Measurements from ENCODE around the gene NTM.

The NTM gene

DNA sequence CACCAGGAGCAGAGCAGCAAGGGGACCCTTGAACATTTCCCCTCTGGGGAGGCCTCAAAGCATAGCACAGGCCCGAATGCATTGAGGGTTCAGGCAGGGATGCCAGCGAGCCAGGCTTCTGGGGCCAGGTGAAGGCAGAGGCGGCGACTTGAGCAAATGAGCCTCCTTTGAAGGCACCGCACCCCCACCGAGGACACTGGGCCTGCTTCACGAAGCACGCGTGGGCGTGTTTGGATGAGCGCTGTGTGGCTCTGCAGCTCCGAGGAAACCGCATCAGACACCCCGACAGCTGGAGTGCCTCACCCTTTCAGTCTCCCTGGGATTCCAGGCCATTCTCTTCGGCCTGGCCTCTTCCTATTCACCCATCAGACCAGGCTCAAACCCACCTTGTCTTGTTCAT lies 301.8 kb downstream of the NTM start:
- Histone ChIP-seq H2BK15ac (ENCODE audit: low read depth, poor library complexity, severe bottlenecking) (no peak overlapping the region), H3K4me1 (ENCODE audit: control insufficient read depth, insufficient read depth, low read depth, low read length) (peaks cover 2% of the 10 kb centered on the region), H2BK12ac (ENCODE audit: low read length in 2 of 2) (no peak overlapping the region), H3K23ac (ENCODE audit: low read length in 2 of 2) (no peak overlapping the region), H2AK5ac (ENCODE audit: low read length, severe bottlenecking) (no peak overlapping the region), H2BK5ac (ENCODE audit: low read depth, low read length, poor library complexity, severe bottlenecking) (no peak overlapping the region), H3K9ac (ENCODE audit: low read length) (no peak overlapping the region), H2AFZ (ENCODE audit: low read depth, low read length) (no peak overlapping the region), H3K27ac (ENCODE audit: low read length, poor library complexity, severe bottlenecking) (no peak overlapping the region), H3K14ac (ENCODE audit: low read length in 2 of 2) (no peak overlapping the region), H3K18ac (ENCODE audit: low read depth in 1 of 2, low read length in 2 of 2) (no peak overlapping the region), H3K4ac (ENCODE audit: low read depth in 1 of 2, low read length in 2 of 2) (no peak overlapping the region), H3K27me3 (ENCODE audit: control insufficient read depth in 1 of 2, insufficient read depth in 1 of 2, low read length in 2 of 2) (peaks cover 0 to 25% of the 10 kb centered on the region in 2 experiments), H3K4me3 (ENCODE audit: insufficient read depth in 1 of 2, low read depth in 1 of 2, low read length in 2 of 2) (no peak overlapping the region), H3K36me3 (ENCODE audit: control insufficient read depth in 1 of 2, insufficient read depth in 2 of 2, low read depth in 1 of 2, low read length in 2 of 2) (no peaks in the 10 kb centered on the region), H4K8ac (ENCODE audit: low read length) (no peak overlapping the region), H3K4me2 (ENCODE audit: low read length, poor library complexity, severe bottlenecking) (no peak overlapping the region), H3K79me1 (replicated peaks; ENCODE audit: low read length, poor library complexity, severe bottlenecking) (no peaks in the 10 kb centered on the region), H4K91ac (ENCODE audit: low read length) (no peak overlapping the region), H2BK120ac (ENCODE audit: low read depth, low read length) (no peak overlapping the region), H3K9me3 (ENCODE audit: control insufficient read depth, low read length) (no peaks in the 10 kb centered on the region)
- 93% methylated on average over 14 of the region's 15 CpGs for WGBS
- DNase-seq, result no peak

DNA sequence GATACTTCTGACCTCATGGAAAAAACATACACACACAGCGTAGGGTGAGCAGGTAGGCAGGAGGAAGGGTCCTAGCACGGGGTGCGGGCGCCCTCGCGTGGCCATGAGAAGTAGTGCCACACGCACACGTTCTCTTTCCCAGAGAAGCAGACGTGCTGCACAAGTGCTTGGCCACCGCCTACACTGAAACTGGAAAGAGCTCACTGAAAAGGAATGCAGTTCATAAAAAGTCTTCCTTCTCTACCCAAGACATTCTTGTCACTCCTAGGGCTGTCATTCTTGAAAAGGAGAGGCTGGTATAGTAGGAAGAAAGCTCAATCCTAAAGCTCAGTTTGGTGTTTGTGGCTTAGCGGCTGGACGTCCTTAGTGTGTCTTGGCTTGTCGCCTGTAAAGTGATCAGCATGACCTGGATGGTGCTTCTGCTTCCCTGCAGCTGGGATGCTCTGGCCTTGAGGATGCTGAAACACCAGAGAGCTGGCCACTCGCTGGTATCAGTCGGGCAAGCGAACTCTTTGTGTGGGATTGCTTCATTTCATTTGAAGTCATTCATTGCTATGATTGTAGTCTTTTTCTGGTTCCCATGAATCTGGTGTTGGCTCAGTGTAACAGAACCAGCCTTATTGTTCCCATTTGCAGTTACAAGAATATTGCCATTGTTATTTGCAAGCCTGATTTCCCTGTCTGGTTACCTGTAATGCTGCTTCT lies 303.8 kb downstream of the NTM start:
- no peaks in the 10 kb centered on the region for H3K9me3 ChIP-seq (ENCODE audit: control insufficient read depth, low read length)
- H2BK12ac ChIP-seq (ENCODE audit: low read length in 2 of 2), result no peak overlapping the region
- peaks cover 2% of the 10 kb centered on the region for H3K4me1 ChIP-seq (ENCODE audit: control insufficient read depth, insufficient read depth, low read depth, low read length)
- no peak overlapping the region for H2AK5ac ChIP-seq (ENCODE audit: low read length, severe bottlenecking)
- H2AFZ ChIP-seq (ENCODE audit: low read depth, low read length), result no peak overlapping the region
- H2BK15ac ChIP-seq (ENCODE audit: low read depth, poor library complexity, severe bottlenecking), result no peak overlapping the region
- WGBS, result 31% methylated on average over 15 of the region's 16 CpGs
- H3K4me3 ChIP-seq (ENCODE audit: insufficient read depth in 1 of 2, low read depth in 1 of 2, low read length in 2 of 2), result no peak overlapping the region
- no peaks in the 10 kb centered on the region for H3K79me1 ChIP-seq (replicated peaks; ENCODE audit: low read length, poor library complexity, severe bottlenecking)
- H3K18ac ChIP-seq (ENCODE audit: low read depth in 1 of 2, low read length in 2 of 2), result no peak overlapping the region
- no peaks in the 10 kb centered on the region for H3K36me3 ChIP-seq (ENCODE audit: control insufficient read depth in 1 of 2, insufficient read depth in 2 of 2, low read depth in 1 of 2, low read length in 2 of 2)
- peaks cover 2 to 26% of the 10 kb centered on the region in 2 experiments for H3K27me3 ChIP-seq (ENCODE audit: control insufficient read depth in 1 of 2, insufficient read depth in 1 of 2, low read length in 2 of 2)
- no peak overlapping the region for H3K23ac ChIP-seq (ENCODE audit: low read length in 2 of 2)
- H4K8ac ChIP-seq (ENCODE audit: low read length), result no peak overlapping the region
- H3K4me2 ChIP-seq (ENCODE audit: low read length, poor library complexity, severe bottlenecking), result no peak overlapping the region
- no peak overlapping the region for H2BK120ac ChIP-seq (ENCODE audit: low read depth, low read length)
- no peak overlapping the region for H4K91ac ChIP-seq (ENCODE audit: low read length)
- no peak overlapping the region for H3K14ac ChIP-seq (ENCODE audit: low read length in 2 of 2)
- no peak overlapping the region for H3K27ac ChIP-seq (ENCODE audit: low read length, poor library complexity, severe bottlenecking)
- H3K4ac ChIP-seq (ENCODE audit: low read depth in 1 of 2, low read length in 2 of 2), result no peak overlapping the region
- H3K9ac ChIP-seq (ENCODE audit: low read length), result no peak overlapping the region
- H2BK5ac ChIP-seq (ENCODE audit: low read depth, low read length, poor library complexity, severe bottlenecking), result no peak overlapping the region
- peak; percentile 68 for DNase-seq

DNA sequence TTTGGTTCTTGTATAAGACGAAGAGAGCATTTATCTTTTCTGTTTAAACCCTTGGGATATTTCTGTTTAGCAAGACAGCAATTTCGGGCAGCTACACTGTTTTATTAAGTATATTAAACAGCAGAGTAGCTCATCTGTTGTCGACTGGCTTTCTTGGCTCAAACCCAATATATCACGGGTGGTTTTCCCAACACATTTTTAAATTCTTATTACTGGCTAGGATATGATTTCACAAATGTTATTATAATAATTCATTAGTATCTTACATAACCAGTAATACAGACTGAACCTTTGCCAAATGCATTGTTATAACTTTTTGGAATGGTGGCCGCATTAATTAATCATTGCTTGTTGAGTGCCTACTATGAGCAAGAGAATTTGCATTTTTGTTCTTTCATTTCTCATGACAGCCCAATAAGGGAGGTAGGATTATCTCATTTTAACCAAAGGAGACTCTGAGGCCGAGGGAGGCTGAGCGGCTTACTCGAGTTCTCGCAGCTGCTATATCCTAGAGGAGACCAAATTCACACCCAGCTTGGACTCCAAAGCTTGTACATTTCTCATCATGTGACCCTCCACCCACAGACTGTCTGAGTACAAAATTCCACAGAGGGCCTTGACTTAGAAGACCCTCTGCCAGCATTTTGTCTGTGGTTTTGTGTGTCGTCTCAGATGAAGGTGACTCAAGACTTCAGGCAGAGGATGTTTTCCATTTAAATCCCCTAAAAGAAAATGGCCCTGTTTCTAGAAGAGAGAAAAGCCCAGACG lies 304.9 kb downstream of the NTM start:
- H4K8ac ChIP-seq (ENCODE audit: low read length), result no peak overlapping the region
- no peak overlapping the region for H2AK5ac ChIP-seq (ENCODE audit: low read length, severe bottlenecking)
- no peak overlapping the region for H2BK5ac ChIP-seq (ENCODE audit: low read depth, low read length, poor library complexity, severe bottlenecking)
- WGBS, result 82% methylated on average over 9 of the region's 11 CpGs
- no peak overlapping the region for H3K18ac ChIP-seq (ENCODE audit: low read depth in 1 of 2, low read length in 2 of 2)
- no peaks in the 10 kb centered on the region for H3K79me1 ChIP-seq (replicated peaks; ENCODE audit: low read length, poor library complexity, severe bottlenecking)
- no peak overlapping the region for H3K4me2 ChIP-seq (ENCODE audit: low read length, poor library complexity, severe bottlenecking)
- H3K9ac ChIP-seq (ENCODE audit: low read length), result no peak overlapping the region
- H3K27me3 ChIP-seq (ENCODE audit: control insufficient read depth in 1 of 2, insufficient read depth in 1 of 2, low read length in 2 of 2), result peaks cover 7 to 21% of the 10 kb centered on the region in 2 experiments
- no peak overlapping the region for H3K14ac ChIP-seq (ENCODE audit: low read length in 2 of 2)
- H2BK15ac ChIP-seq (ENCODE audit: low read depth, poor library complexity, severe bottlenecking), result no peak overlapping the region
- no peak overlapping the region for H3K4ac ChIP-seq (ENCODE audit: low read depth in 1 of 2, low read length in 2 of 2)
- H2AFZ ChIP-seq (ENCODE audit: low read depth, low read length), result no peak overlapping the region
- H3K9me3 ChIP-seq (ENCODE audit: control insufficient read depth, low read length), result no peaks in the 10 kb centered on the region
- no peak overlapping the region for H3K4me3 ChIP-seq (ENCODE audit: insufficient read depth in 1 of 2, low read depth in 1 of 2, low read length in 2 of 2)
- H3K4me1 ChIP-seq (ENCODE audit: control insufficient read depth, insufficient read depth, low read depth, low read length), result peaks cover 2% of the 10 kb centered on the region
- H4K91ac ChIP-seq (ENCODE audit: low read length), result no peak overlapping the region
- H3K36me3 ChIP-seq (ENCODE audit: control insufficient read depth in 1 of 2, insufficient read depth in 2 of 2, low read depth in 1 of 2, low read length in 2 of 2), result no peaks in the 10 kb centered on the region
- DNase-seq, result no peak
- no peak overlapping the region for H3K23ac ChIP-seq (ENCODE audit: low read length in 2 of 2)
- H2BK120ac ChIP-seq (ENCODE audit: low read depth, low read length), result no peak overlapping the region
- H3K27ac ChIP-seq (ENCODE audit: low read length, poor library complexity, severe bottlenecking), result no peak overlapping the region
- no peak overlapping the region for H2BK12ac ChIP-seq (ENCODE audit: low read length in 2 of 2)

DNA sequence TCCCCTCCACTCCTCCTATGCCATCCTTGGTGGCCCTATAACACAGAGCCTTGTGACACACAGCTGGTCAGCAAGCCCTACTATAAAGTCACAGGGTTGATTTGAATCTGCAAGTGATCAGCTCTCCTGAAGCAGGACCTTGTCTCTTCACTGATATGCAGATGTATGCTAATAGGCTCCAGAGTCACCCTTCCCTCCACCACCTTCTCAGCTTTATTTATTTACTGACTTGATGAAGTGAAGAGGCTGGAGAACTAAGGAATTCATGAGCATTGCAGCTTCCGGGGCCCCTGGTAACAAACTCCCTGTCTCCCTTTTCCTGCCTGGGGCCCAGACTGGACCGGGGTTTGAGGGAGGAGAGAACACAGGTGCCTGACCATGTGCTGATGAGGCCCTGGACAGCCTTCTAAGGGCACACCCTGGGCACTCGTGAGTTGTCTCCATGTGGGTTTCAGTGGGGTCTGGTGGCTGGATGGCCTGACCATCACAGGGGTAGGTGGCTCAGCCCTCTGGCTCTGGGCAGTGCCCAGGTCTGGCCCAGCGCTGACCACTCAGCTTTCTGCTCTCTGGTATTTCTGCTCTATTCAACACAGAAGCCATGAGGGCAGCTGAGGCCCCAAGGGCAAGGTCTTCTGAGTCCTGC lies 307.5 kb downstream of the NTM start:
- WGBS, result 36% methylated on average over 4 of the region's 4 CpGs
- Histone ChIP-seq H3K14ac (ENCODE audit: low read length in 2 of 2) (peak overlapping the region in 1 of 2 experiments; percentile 18), H2BK12ac (ENCODE audit: low read length in 2 of 2) (no peak overlapping the region), H3K4ac (ENCODE audit: low read depth in 1 of 2, low read length in 2 of 2) (no peak overlapping the region), H2AFZ (ENCODE audit: low read depth, low read length) (no peak overlapping the region), H2BK15ac (ENCODE audit: low read depth, poor library complexity, severe bottlenecking) (no peak overlapping the region), H3K27ac (ENCODE audit: low read length, poor library complexity, severe bottlenecking) (no peak overlapping the region), H3K4me2 (ENCODE audit: low read length, poor library complexity, severe bottlenecking) (no peak overlapping the region), H3K27me3 (ENCODE audit: control insufficient read depth in 1 of 2, insufficient read depth in 1 of 2, low read length in 2 of 2) (peaks cover 21 to 25% of the 10 kb centered on the region in 2 experiments), H3K36me3 (ENCODE audit: control insufficient read depth in 1 of 2, insufficient read depth in 2 of 2, low read depth in 1 of 2, low read length in 2 of 2) (no peaks in the 10 kb centered on the region), H3K9ac (ENCODE audit: low read length) (no peak overlapping the region), H4K8ac (ENCODE audit: low read length) (no peak overlapping the region), H2BK5ac (ENCODE audit: low read depth, low read length, poor library complexity, severe bottlenecking) (no peak overlapping the region), H3K18ac (ENCODE audit: low read depth in 1 of 2, low read length in 2 of 2) (no peak overlapping the region), H3K79me1 (replicated peaks; ENCODE audit: low read length, poor library complexity, severe bottlenecking) (no peaks in the 10 kb centered on the region), H3K4me3 (ENCODE audit: insufficient read depth in 1 of 2, low read depth in 1 of 2, low read length in 2 of 2) (no peak overlapping the region), H2BK120ac (ENCODE audit: low read depth, low read length) (no peak overlapping the region), H3K9me3 (ENCODE audit: control insufficient read depth, low read length) (no peaks in the 10 kb centered on the region), H2AK5ac (ENCODE audit: low read length, severe bottlenecking) (no peak overlapping the region), H3K4me1 (ENCODE audit: control insufficient read depth, insufficient read depth, low read depth, low read length) (peaks cover 2% of the 10 kb centered on the region), H3K23ac (ENCODE audit: low read length in 2 of 2) (no peak overlapping the region), H4K91ac (ENCODE audit: low read length) (no peak overlapping the region)
- DNase-seq, result no peak

Data from mesenchymal stem cell (in vitro differentiated cells and primary cell).